Articular chondrocyte of knee joint (primary cell): ENCODE data around the gene PAM16. TPM values are rescaled to one million over a fixed set of nuclear protein-coding genes. Genes with fewer than 3 reads are reported as not detected.

Experiments
- total RNA-seq: library from RNA; depleted of rRNA; stranded (reverse); fragments of >200 nt; gene quantifications from 2 replicates; pipeline ENCODE4 v1.2.3, GENCODE V29; 2012

Gene PAM16
- total RNA-seq: 15.9 and 16.8 TPM in 2 replicates

GRCh38 chr16:4350787-4351659 lies at the start of gene PAM16:
Gene PAM16 (minus strand): TSS chr16:4351321. CDS start chr16:4351234, 87 bp downstream.

DNA sequence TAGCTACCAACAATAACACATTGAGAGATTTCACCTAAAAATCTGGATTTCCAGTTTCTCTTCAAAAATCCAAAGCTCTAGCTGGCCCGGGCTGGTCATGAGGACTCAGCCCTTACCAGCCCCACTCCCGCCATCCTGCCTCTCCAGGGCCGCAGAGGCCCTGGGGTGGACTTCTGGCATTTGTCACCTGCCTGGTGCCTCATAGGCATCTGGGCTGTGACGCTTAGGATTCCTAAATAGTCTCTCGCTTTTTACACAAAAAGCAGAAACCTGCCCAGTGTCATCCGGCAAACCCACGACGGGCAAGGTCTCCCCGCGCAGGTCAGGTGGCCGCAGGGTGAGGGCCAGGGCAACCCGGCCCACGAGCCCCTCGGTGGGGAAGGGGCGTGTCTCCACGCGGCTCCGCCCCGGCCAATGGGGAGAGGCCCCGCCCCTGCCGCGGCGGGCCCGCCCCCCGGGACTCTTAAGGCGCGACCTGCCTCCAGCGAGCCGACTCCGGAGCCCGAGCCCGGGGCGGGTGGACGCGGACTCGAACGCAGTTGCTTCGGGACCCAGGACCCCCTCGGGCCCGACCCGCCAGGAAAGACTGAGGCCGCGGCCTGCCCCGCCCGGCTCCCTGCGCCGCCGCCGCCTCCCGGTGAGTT lies 20.4 kb upstream of the PAM16 start, which contains the start of gene VASN:
Gene VASN (plus strand): TSS at position 492 of the 644 bp plus-strand sequence. CDS start 9,030 bp downstream, outside the sequence.

GRCh38 chr16:4315186-4316107 lies 35.7 kb downstream of the PAM16 start, which contains the start of gene GLIS2:
Gene GLIS2 (plus strand): TSS chr16:4316067. CDS start chr16:4332281, 16,214 bp downstream.

Other genes with a start within 250 kb of the PAM16 start
- gene ADCY9, start 234.9 kb downstream of the PAM16 start, total RNA-seq: 35.5 and 37.0 TPM in 2 replicates
- 0.32 and 0.39 TPM in 2 replicates for gene SRL, start 109.2 kb downstream of the PAM16 start, total RNA-seq
- gene TFAP4, start 78.3 kb downstream of the PAM16 start, total RNA-seq: 5.1 and 7.7 TPM in 2 replicates
- gene GLIS2, start 35.3 kb downstream of the PAM16 start, total RNA-seq: 3.4 and 4.2 TPM in 2 replicates
- 130 and 192 TPM in 2 replicates for gene VASN, start 20.5 kb upstream of the PAM16 start, total RNA-seq
- gene CORO7, start 65.3 kb upstream of the PAM16 start, total RNA-seq: 10.7 and 11.3 TPM in 2 replicates
- gene DNAJA3, start 74.5 kb upstream of the PAM16 start, total RNA-seq: 32.3 and 38.2 TPM in 2 replicates
- gene NMRAL1, start 123.3 kb upstream of the PAM16 start, total RNA-seq: 47.7 and 49.8 TPM in 2 replicates
- gene HMOX2, start 125.1 kb upstream of the PAM16 start, total RNA-seq: 29.3 and 34.8 TPM in 2 replicates
- gene CDIP1, start 187.5 kb upstream of the PAM16 start, total RNA-seq: 17.1 and 18.8 TPM in 2 replicates
- gene C16orf96, start 205.0 kb upstream of the PAM16 start, total RNA-seq: 0.11 and 0.13 TPM in 2 replicates